PC-9 (cell line): ENCODE measurements around the gene KLHL17. TPM values are rescaled to one million over a fixed set of nuclear protein-coding genes. Genes with fewer than 3 reads are reported as not detected.

Source experiments
- BruUV-seq: library from RNA; stranded (reverse); fragments of 400-500 nt; replicated peaks from 2 replicates; lab custom pipeline; 2021; lab: Mats Ljungman, UMichigan
- CTCF ChIA-PET: fragments of 300-600 bp; sonication (Branson Sonifier 250); formaldehyde crosslinking; loops from one replicate; lab custom pipeline; 2022; ENCODE audit warnings: antibody characterized with exemption; lab: Charles Lee
- POLR2A ChIA-PET: fragments of 300-600 bp; sonication (Branson Sonifier 250); formaldehyde crosslinking; loops from one replicate; lab custom pipeline; 2022; ENCODE audit warnings: antibody characterized with exemption; ENCODE audit not compliant: unreplicated experiment; lab: Charles Lee
- DNase-seq, 2 experiments: peaks; one replicate each; pipeline versions ENCODE4 v3.0.0 to v3.0.0-alpha.2; 2015 to 2022; ENCODE audit warnings: mixed read lengths in 1 of 2
- H2AFZ ChIP-seq: fragments of 200-600 bp; sonication (generic); 2 replicates; pipeline ENCODE4 v1.8.1; 2017; ENCODE audit warnings: antibody characterized with exemption
- H3F3A ChIP-seq: fragments of 200-600 bp; sonication (generic); 2 replicates; pipeline ENCODE4 v1.8.1; 2017; ENCODE audit warnings: antibody characterized with exemption, mild to moderate bottlenecking, low read depth; ENCODE audit not compliant: insufficient read depth
- H3K27ac ChIP-seq: fragments of 200-600 bp; sonication (generic); 2 replicates; pipeline ENCODE4 v1.6.1; 2016; ENCODE audit warnings: mixed run types
- H3K27me3 ChIP-seq: fragments of 200-600 bp; sonication (generic); 2 replicates; pipeline ENCODE4 v1.6.1; 2016; ENCODE audit warnings: low read depth, mixed run types; ENCODE audit not compliant: insufficient read depth
- H3K36me3 ChIP-seq: fragments of 200-600 bp; sonication (generic); 2 replicates; pipeline ENCODE4 v1.6.1; 2016; ENCODE audit warnings: low read depth, mixed run types
- H3K4me1 ChIP-seq: fragments of 200-600 bp; sonication (generic); replicated peaks from 2 replicates; pipeline ENCODE4 v1.6.1; 2016; ENCODE audit warnings: mixed run types; ENCODE audit not compliant: insufficient read depth
- H3K4me2 ChIP-seq: fragments of 200-600 bp; sonication (generic); 2 replicates; pipeline ENCODE4 v1.6.1; 2017; ENCODE audit warnings: mixed run types
- H3K4me3 ChIP-seq: fragments of 200-600 bp; sonication (generic); 2 replicates; pipeline ENCODE4 v1.6.1; 2016; ENCODE audit warnings: mixed run types
- H3K79me2 ChIP-seq: fragments of 200-600 bp; sonication (generic); 2 replicates; pipeline ENCODE4 v1.6.1; 2017; ENCODE audit warnings: low read depth, mixed run types
- H3K9me2 ChIP-seq: fragments of 200-600 bp; sonication (generic); 2 replicates; pipeline ENCODE4 v1.8.1; 2017; ENCODE audit warnings: mild to moderate bottlenecking; ENCODE audit not compliant: insufficient read depth
- H3K9me3 ChIP-seq: fragments of 200-600 bp; sonication (generic); 2 replicates; pipeline ENCODE4 v1.8.1; 2016; ENCODE audit warnings: low read depth; ENCODE audit not compliant: insufficient read depth
- H4K20me1 ChIP-seq: fragments of 200-600 bp; sonication (generic); 2 replicates; pipeline ENCODE4 v1.8.1; 2017; ENCODE audit not compliant: insufficient read depth
- CTCF ChIP-seq: fragments of 200-600 bp; sonication (generic); conservative IDR thresholded peaks from 2 replicates; pipeline ENCODE4 v1.6.1; 2017; ENCODE audit warnings: mixed run types, antibody characterized with exemption, mild to moderate bottlenecking, moderate library complexity
- EZH2 ChIP-seq: fragments of 200-600 bp; sonication (generic); IDR thresholded peaks from 2 replicates; pipeline ENCODE4 v1.8.0; 2017; ENCODE audit warnings: antibody characterized with exemption, low read depth
- intact Hi-C: fragments of 100-400 bp; cut with micrococcal nuclease; formaldehyde crosslinking; loops from one replicate; pipeline ENCODE4 v1.10.0; 2022; ENCODE audit not compliant: unreplicated experiment
- total RNA-seq: library from RNA; stranded (reverse); gene quantifications from 2 replicates; pipeline ENCODE4 v1.2.3, GENCODE V29; 2021

KLHL17 gene
- total RNA-seq, 1 experiment from 2014 or later = 22.7 TPM

GRCh38 chr1:918353-918752, 42.0 kb upstream of the KLHL17 start:
- Histone ChIP-seq H2AFZ (no peak overlapping the region), H3K79me2 (no peaks in the 10 kb centered on the region), H4K20me1 (no peaks in the 10 kb centered on the region; the same call in 1 of the 2 replicates), H3K27ac (no peak overlapping the region), H3K4me3 (no peak overlapping the region), H3K9me3 (no peaks in the 10 kb centered on the region), H3K36me3 (no peaks in the 10 kb centered on the region), H3K9me2 (no peaks in the 10 kb centered on the region), H3F3A (peaks cover 12% of the 10 kb centered on the region; the same call in 1 of the 2 replicates), H3K27me3 (peaks cover 55% of the 10 kb centered on the region), H3K4me2 (no peak overlapping the region), H3K4me1 (peaks cover 19% of the 10 kb centered on the region)
- CTCF ChIA-PET = no interaction called here
- BruUV-seq = no TSS peak
- POLR2A ChIA-PET = no interaction called here
- DNase-seq = no peak
- TF ChIP-seq CTCF (no peak), EZH2 (no peak)
- intact Hi-C loops = no loop called here

- CTCF ChIA-PET = no interaction called here
- Histone ChIP-seq H3K36me3 (no peaks in the 10 kb centered on the region), H3K4me3 (no peak overlapping the region), H3K4me2 (no peak overlapping the region), H3F3A (peaks cover 12% of the 10 kb centered on the region; the same call in 1 of the 2 replicates), H2AFZ (no peak overlapping the region), H3K9me3 (no peaks in the 10 kb centered on the region), H3K79me2 (no peaks in the 10 kb centered on the region), H3K9me2 (no peaks in the 10 kb centered on the region), H4K20me1 (no peaks in the 10 kb centered on the region; the same call in 1 of the 2 replicates), H3K4me1 (peaks cover 19% of the 10 kb centered on the region), H3K27ac (no peak overlapping the region), H3K27me3 (peaks cover 55% of the 10 kb centered on the region)
- intact Hi-C loops = no loop called here
- no peak for DNase-seq
- POLR2A ChIA-PET = no interaction called here
- TF ChIP-seq CTCF = no peak
- no peak for TF ChIP-seq EZH2
- no TSS peak for BruUV-seq
Measured at GRCh38 chr1:918843-919242, 41.5 kb upstream of the KLHL17 start.

- H3K27me3 ChIP-seq = peaks cover 52% of the 10 kb centered on the region
- TF ChIP-seq CTCF (no peak), EZH2 (no peak)
Measured at GRCh38 chr1:919271-919872, 41.0 kb upstream of the KLHL17 start.

More at GRCh38 chr1:919271-919872, 41.0 kb upstream of the KLHL17 start:
- ChIA-PET POLR2A (no interaction called here), CTCF (interaction anchor here (0.5 to 0.6 kb wide), 2 partner anchors 13 to 15 kb away, joined by 5 read pairs; no protein-coding TSS in a partner anchor)
- Histone ChIP-seq H3K4me1 (peaks cover 19% of the 10 kb centered on the region), H3K4me2 (no peak overlapping the region), H3K36me3 (no peaks in the 10 kb centered on the region), H3K9me2 (no peaks in the 10 kb centered on the region), H3K27ac (no peak overlapping the region), H2AFZ (no peak overlapping the region), H3K9me3 (no peaks in the 10 kb centered on the region), H3K79me2 (no peaks in the 10 kb centered on the region), H4K20me1 (no peaks in the 10 kb centered on the region; the same call in 1 of the 2 replicates), H3F3A (peaks cover 12% of the 10 kb centered on the region; the same call in 1 of the 2 replicates), H3K4me3 (no peak overlapping the region)
- no TSS peak for BruUV-seq
- no peak for DNase-seq
- intact Hi-C loops = no loop called here
